PC-3 (cell line): ENCODE data around the gene MGMT. TPM values are rescaled to one million over a fixed set of nuclear protein-coding genes. Genes with fewer than 3 reads are reported as not detected.
"Not testable (repeated sequence)": the region's sequence is repeated elsewhere in the genome, so short reads cannot be mapped to it uniquely, and the experiment has no call there.

Source experiments
- ATAC-seq: fragments of 200-7000 bp; cut with Tn5 transposase; 2 replicates; pipeline ENCODE4 v1.9.1; 2020; ENCODE audit warnings: mild to moderate bottlenecking, moderate library complexity
- BruUV-seq: library from RNA; stranded (reverse); fragments of 400-500 nt; replicated peaks from 2 replicates; lab custom pipeline; 2021; lab: Mats Ljungman, UMichigan
- CTCF ChIA-PET: fragments of 300-600 bp; sonication (Branson Sonifier 250); formaldehyde crosslinking; loops from one replicate; lab custom pipeline; 2022; ENCODE audit warnings: antibody characterized with exemption; lab: Charles Lee
- POLR2A ChIA-PET: fragments of 300-600 bp; sonication (Branson Sonifier 250); formaldehyde crosslinking; loops from one replicate; lab custom pipeline; 2022; ENCODE audit warnings: antibody characterized with exemption; ENCODE audit not compliant: unreplicated experiment; lab: Charles Lee
- DNase-seq: peaks from one replicate; pipeline ENCODE4 v3.0.0-alpha.2; 2015
- H2AFZ ChIP-seq: fragments of 300-600 bp; sonication (generic); 2 replicates; pipeline ENCODE4 v1.6.0; 2016; ENCODE audit warnings: antibody characterized with exemption, low read length
- H3F3A ChIP-seq: fragments of 300-600 bp; sonication (generic); one replicate; pipeline ENCODE4 v1.6.0; 2017; ENCODE audit warnings: antibody characterized with exemption, low read length, control low read depth, mild to moderate bottlenecking; ENCODE audit not compliant: unreplicated experiment
- H3K27ac ChIP-seq: fragments of 300-600 bp; sonication (generic); 2 replicates; pipeline ENCODE4 v1.5.1; 2016; ENCODE audit warnings: mild to moderate bottlenecking, low read length
- H3K27me3 ChIP-seq: fragments of 300-600 bp; sonication (generic); 2 replicates; pipeline ENCODE4 v1.6.1; 2016; ENCODE audit warnings: low read length, mixed read lengths
- H3K36me3 ChIP-seq: fragments of 300-600 bp; sonication (generic); 2 replicates; pipeline ENCODE4 v1.6.1; 2016; ENCODE audit warnings: low read depth, mixed run types, low read length, mixed read lengths
- H3K4me1 ChIP-seq: fragments of 300-600 bp; sonication (generic); 2 replicates; pipeline ENCODE4 v1.5.1; 2016; ENCODE audit warnings: low read length; ENCODE audit not compliant: insufficient read depth
- H3K4me2 ChIP-seq: fragments of 300-600 bp; sonication (generic); 2 replicates; pipeline ENCODE4 v1.6.0; 2016; ENCODE audit warnings: low read length
- H3K4me3 ChIP-seq: fragments of 300-600 bp; sonication (generic); 2 replicates; pipeline ENCODE4 v1.5.1; 2016; ENCODE audit warnings: mild to moderate bottlenecking, low read length, mixed read lengths
- H3K79me2 ChIP-seq: fragments of 300-600 bp; sonication (generic); 2 replicates; pipeline ENCODE4 v1.6.1; 2017; ENCODE audit warnings: low read length, mixed read lengths
- H3K9ac ChIP-seq: fragments of 300-600 bp; sonication (generic); 2 replicates; pipeline ENCODE4 v1.6.0; 2016; ENCODE audit warnings: mild to moderate bottlenecking, low read length
- H3K9me2 ChIP-seq: fragments of 300-600 bp; sonication (generic); replicated peaks from 2 replicates; pipeline ENCODE4 v1.6.1; 2016; ENCODE audit warnings: mixed run types, low read length, mixed read lengths
- H3K9me3 ChIP-seq: fragments of 300-600 bp; sonication (generic); 2 replicates; pipeline ENCODE4 v1.6.1; 2016; ENCODE audit warnings: low read length, mixed read lengths
- H4K20me1 ChIP-seq: fragments of 300-600 bp; sonication (generic); 2 replicates; pipeline ENCODE4 v1.6.1; 2016; ENCODE audit warnings: low read length, mixed read lengths
- EZH2 ChIP-seq: fragments of 300-600 bp; sonication (generic); IDR thresholded peaks from one replicate; pipeline ENCODE4 v1.6.1; 2017; ENCODE audit warnings: antibody characterized with exemption, mild to moderate bottlenecking, low read length; ENCODE audit not compliant: unreplicated experiment
- EZH2phosphoT487 ChIP-seq: fragments of 300-600 bp; sonication (generic); IDR thresholded peaks from 2 replicates; pipeline ENCODE4 v1.6.1; 2018; ENCODE audit warnings: mild to moderate bottlenecking, antibody characterized with exemption, low read length, borderline replicate concordance
- intact Hi-C: fragments of 100-400 bp; cut with micrococcal nuclease; formaldehyde crosslinking; loops from 2 replicates; pipeline ENCODE4 v1.9.0; 2023
- total RNA-seq: library from RNA; depleted of rRNA; stranded (reverse); fragments of >200 nt; gene quantifications from 2 replicates; pipeline ENCODE4 v1.2.3, GENCODE V29; 2014
- TF ChIP-seq, protein P1 (sequence below): fragments of 300-600 bp; sonication (generic); conservative IDR thresholded peaks from 2 replicates; pipeline ENCODE4 v1.5.1; 2017; ENCODE audit warnings: antibody characterized with exemption, low read depth, mild to moderate bottlenecking, low read length

The MGMT gene
- total RNA-seq, 1 experiment from 2014 or later, result 19.8 TPM

DNA sequence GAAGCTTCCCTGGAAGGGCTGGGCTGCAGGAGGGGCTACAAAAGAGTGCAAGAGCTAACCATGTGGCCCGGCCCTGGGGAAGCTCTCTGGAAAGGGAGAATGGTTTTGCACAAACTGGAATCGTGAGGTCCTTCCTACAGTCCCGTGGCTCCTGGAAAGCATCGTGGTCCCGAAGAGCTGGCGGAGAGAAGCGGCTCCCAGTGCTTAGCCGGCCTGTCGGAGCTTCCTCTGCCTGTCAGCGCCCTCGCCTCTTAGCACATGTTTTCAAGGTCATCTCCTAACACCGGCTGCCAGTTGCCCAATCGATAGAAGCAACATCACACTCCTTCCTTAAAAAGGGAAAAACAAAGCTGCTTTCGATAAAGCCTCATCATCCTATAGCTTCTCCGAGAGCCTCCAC lies 42.1 kb upstream of the MGMT start:
- CTCF ChIA-PET, result no interaction called here
- Histone ChIP-seq H3K27me3 (peaks cover 52% of the 10 kb centered on the region), H3K9ac (no peak overlapping the region), H3K36me3 (no peaks in the 10 kb centered on the region), H4K20me1 (no peaks in the 10 kb centered on the region), H3K79me2 (no peaks in the 10 kb centered on the region), H3K9me2 (no peaks in the 10 kb centered on the region), H3K27ac (no peak overlapping the region), H2AFZ (no peak overlapping the region), H3K4me3 (no peak overlapping the region), H3K4me2 (no peak overlapping the region), H3K4me1 (no peaks in the 10 kb centered on the region), H3F3A (no peaks in the 10 kb centered on the region), H3K9me3 (no peaks in the 10 kb centered on the region)
- intact Hi-C loops, result no loop called here
- POLR2A ChIA-PET, result no interaction called here
- BruUV-seq, result no TSS peak
- DNase-seq, result no peak
- TF ChIP-seq EZH2phosphoT487 (no peak), EZH2 (no peak)
- TF ChIP-seq, protein P1, sequence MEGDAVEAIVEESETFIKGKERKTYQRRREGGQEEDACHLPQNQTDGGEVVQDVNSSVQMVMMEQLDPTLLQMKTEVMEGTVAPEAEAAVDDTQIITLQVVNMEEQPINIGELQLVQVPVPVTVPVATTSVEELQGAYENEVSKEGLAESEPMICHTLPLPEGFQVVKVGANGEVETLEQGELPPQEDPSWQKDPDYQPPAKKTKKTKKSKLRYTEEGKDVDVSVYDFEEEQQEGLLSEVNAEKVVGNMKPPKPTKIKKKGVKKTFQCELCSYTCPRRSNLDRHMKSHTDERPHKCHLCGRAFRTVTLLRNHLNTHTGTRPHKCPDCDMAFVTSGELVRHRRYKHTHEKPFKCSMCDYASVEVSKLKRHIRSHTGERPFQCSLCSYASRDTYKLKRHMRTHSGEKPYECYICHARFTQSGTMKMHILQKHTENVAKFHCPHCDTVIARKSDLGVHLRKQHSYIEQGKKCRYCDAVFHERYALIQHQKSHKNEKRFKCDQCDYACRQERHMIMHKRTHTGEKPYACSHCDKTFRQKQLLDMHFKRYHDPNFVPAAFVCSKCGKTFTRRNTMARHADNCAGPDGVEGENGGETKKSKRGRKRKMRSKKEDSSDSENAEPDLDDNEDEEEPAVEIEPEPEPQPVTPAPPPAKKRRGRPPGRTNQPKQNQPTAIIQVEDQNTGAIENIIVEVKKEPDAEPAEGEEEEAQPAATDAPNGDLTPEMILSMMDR, result no peak
- no peak for ATAC-seq

DNA sequence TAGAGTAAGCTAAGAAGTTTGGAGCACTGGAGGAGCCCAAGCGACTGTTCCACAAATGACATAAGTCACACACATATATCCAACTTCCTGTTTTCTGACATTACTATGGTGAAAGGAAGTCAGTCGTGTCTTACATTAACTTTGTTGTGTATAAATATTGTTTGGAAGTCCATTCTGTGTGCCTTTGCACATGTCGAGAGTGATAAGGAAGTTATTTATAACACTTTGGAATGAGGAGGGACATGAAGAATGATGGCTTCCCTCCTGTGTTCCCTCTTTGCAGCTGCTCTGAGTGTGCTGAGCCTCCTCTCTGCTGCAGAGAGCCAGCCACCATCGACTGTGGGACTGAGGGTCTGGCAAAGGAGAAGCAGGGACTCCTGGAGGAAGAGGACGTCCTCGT lies 40.4 kb upstream of the MGMT start:
- TF ChIP-seq, protein P1, result no peak
- TF ChIP-seq EZH2phosphoT487 (no peak), EZH2 (no peak)
- Histone ChIP-seq H3K36me3 (no peaks in the 10 kb centered on the region), H3K9me2 (no peaks in the 10 kb centered on the region), H2AFZ (no peak overlapping the region), H3F3A (no peaks in the 10 kb centered on the region), H3K4me3 (no peak overlapping the region), H3K9ac (no peak overlapping the region), H3K4me1 (no peaks in the 10 kb centered on the region), H3K27ac (no peak overlapping the region), H3K27me3 (peaks cover 55% of the 10 kb centered on the region), H3K9me3 (no peaks in the 10 kb centered on the region), H4K20me1 (no peaks in the 10 kb centered on the region), H3K4me2 (no peak overlapping the region), H3K79me2 (no peaks in the 10 kb centered on the region)
- no TSS peak for BruUV-seq
- POLR2A ChIA-PET, result no interaction called here
- ATAC-seq, result no peak
- no peak for DNase-seq
- intact Hi-C loops, result no loop called here
- CTCF ChIA-PET, result no interaction called here

DNA sequence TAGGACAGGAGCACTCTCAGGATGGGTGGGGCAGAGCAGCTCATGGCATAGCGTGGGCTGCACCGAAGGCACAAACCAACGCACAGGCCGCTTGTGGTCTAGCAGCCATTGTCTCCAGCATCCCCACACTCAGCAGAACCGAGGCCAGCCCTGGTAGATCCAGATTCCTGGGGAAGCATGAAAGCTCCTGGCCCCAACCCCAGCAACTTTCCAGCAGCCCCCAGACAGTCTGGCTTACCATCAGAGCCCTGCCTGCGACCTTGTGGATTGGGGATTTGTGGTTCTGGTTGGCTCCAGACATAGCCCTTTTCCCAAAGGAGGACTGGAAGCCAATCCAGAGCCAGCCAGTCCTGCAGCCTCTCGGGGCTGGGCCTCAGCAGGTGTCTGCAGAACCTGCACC lies 33.8 kb upstream of the MGMT start:
- TF ChIP-seq, protein P1, result no peak
- TF ChIP-seq EZH2phosphoT487 (no peak), EZH2 (no peak)
- Histone ChIP-seq H3K4me1 (no peaks in the 10 kb centered on the region), H3K9me2 (no peaks in the 10 kb centered on the region), H3K27ac (no peak overlapping the region), H3K4me2 (no peak overlapping the region), H3K36me3 (no peaks in the 10 kb centered on the region), H2AFZ (no peak overlapping the region), H3K27me3 (peaks cover 38% of the 10 kb centered on the region), H3K79me2 (no peaks in the 10 kb centered on the region), H3K9ac (no peak overlapping the region), H3K4me3 (no peak overlapping the region), H4K20me1 (no peaks in the 10 kb centered on the region), H3F3A (no peaks in the 10 kb centered on the region), H3K9me3 (no peaks in the 10 kb centered on the region)
- CTCF ChIA-PET, result no interaction called here
- no peak for DNase-seq
- ATAC-seq, result no peak
- intact Hi-C loops, result no loop called here
- POLR2A ChIA-PET, result no interaction called here
- BruUV-seq, result no TSS peak

DNA sequence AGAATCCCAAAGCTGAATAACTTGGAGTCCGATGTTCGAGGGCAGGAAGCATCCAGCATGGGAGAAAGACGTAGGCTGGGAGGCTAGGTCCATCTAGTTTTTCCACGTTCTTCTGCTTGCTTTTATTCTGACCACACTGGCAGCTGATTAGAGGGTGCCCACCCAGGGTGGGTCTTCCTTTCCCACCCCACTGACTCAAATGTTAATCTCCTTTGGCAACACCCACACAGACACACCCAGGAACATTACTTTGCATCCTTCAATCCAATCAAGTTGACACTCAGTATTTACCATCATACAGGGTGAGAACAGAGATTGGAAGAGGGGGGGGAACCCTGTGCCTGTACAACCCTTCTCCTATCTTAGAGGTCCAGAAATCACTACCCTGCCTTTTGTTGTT lies 31.3 kb upstream of the MGMT start:
- H4K20me1 ChIP-seq, H3K4me3 ChIP-seq, H3K9me2 ChIP-seq, H3F3A ChIP-seq, H3K4me1 ChIP-seq, ATAC-seq, H3K27ac ChIP-seq, POLR2A ChIA-PET, H3K9ac ChIP-seq, H3K79me2 ChIP-seq, H3K36me3 ChIP-seq, BruUV-seq, CTCF ChIA-PET, intact Hi-C loops, H2AFZ ChIP-seq, H3K9me3 ChIP-seq, DNase-seq, H3K4me2 ChIP-seq: not testable (repeated sequence)
- H3K27me3 ChIP-seq, result peaks cover 29% of the 10 kb centered on the region; the same call in 1 of the 2 replicates
